Inferior parietal cortex (tissue), 1 donor: ENCODE data around the gene AMPD3.

Source experiments
- DNase-seq: peaks from one replicate; pipeline ENCODE4 v3.0.0-alpha.2; 2016; ENCODE audit errors: extremely low spot score

AMPD3 gene

GRCh38 chr11:10461276-10461790 lies 6.3 kb downstream of the AMPD3 start:
- DNase-seq = no peak

GRCh38 chr11:10462746-10463300 lies 7.8 kb downstream of the AMPD3 start:
- DNase-seq = no peak

DNA sequence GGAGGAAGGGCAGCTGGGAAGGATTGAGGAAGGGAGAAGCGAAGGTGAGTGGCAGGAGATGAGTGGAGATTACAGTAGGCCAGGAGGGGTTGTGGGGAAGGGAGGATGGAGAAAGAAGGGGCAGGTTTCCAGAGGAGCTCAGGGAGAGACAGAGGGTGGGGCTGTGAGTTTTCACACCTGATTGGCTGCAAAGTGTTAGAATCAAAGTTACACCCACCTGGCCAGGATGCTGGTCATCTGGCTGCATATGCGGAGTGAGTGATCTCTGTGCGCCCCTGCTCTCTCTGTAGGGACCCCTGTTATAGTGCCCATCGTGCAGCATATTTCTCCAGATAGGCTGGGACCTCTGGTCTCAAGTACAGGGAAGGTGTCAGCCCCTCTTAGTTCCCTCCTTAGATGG lies 18.3 kb downstream of the AMPD3 start:
- no peak for DNase-seq

DNA sequence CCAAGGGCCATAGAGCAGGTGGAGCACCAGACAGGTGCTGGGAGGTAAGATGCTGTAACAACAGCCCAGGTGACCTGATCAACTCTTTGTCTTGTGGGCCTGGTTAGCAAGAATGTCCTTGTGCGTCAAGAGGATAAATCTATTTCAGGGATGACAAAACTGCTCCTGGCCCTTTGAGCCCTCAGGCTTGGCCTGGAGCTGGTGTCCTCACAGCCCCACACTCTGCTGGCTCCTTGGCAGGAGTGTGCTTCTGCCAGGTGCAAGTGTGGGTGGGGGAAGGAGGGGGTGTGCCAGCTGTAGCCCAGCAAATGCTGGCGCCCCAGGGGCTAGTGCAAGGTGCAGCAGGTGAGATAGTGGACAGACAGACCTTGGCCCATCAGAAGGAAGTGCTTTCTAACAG lies 19.5 kb downstream of the AMPD3 start:
- no peak for DNase-seq

GRCh38 chr11:10476342-10476741 lies 21.3 kb downstream of the AMPD3 start:
- no peak for DNase-seq

DNA sequence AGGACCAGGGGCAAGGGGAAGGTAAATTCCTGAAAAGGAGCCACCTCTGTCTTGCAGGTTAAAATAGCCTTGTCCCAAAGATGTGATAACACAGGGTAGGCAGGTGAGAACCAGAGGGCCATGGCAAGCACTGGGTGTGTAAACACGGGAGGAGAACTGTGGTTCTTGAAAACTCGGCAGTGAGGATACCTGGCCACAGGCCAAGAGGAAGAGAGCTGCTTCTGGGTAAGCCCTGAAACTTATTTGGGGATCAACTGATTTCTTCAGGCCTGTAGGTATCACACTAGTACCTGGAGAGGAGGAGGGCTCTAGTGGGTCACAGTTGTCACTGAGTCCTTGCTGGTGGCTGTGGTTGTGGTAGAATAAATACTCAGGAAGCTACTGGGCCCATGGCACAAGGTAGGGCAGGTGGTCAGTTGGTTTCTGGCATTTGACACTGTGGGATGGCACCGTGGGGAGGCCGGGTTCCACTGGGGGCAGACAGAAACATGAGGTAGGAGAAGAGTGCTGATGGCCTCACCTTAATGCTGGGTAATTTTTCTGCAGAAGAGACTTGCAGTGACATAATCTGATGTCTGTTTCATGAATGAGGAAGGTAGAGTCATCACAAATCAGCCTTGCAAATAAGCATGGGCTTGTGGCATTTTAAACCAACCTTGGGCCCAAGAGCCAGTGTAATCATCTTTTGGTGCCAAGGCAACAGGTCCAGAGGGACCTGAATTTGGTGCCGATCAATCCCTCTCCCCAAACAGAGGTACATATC lies 22.0 kb downstream of the AMPD3 start:
- no peak for DNase-seq

- DNase-seq = no peak
These were observed 22.6 kb downstream of the AMPD3 start for GRCh38 chr11:10477690-10478046.

DNA sequence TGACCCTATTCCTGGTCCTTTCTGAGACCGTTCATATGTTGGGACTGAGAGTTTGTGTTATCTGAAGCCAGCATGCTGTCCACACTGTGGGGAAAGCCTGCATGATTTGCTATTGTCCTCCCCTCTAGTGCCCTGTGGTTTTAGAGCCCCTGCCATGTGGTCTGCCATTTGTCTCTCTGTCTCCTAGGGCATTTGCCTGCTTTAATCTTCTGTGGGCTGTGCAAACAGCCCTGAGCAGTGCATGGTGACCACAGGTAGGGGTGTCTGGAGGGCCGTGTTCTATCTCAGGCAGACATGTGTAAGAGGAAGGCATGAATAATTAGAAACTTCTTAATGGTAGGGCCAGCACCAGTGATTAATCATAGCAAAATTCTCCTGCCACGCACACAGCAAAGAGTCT lies 23.0 kb downstream of the AMPD3 start:
- DNase-seq = no peak

- no peak for DNase-seq
These were observed 23.8 kb downstream of the AMPD3 start for GRCh38 chr11:10478574-10479550.

GRCh38 chr11:10480026-10480425 lies 25.0 kb downstream of the AMPD3 start:
- DNase-seq = no peak

DNA sequence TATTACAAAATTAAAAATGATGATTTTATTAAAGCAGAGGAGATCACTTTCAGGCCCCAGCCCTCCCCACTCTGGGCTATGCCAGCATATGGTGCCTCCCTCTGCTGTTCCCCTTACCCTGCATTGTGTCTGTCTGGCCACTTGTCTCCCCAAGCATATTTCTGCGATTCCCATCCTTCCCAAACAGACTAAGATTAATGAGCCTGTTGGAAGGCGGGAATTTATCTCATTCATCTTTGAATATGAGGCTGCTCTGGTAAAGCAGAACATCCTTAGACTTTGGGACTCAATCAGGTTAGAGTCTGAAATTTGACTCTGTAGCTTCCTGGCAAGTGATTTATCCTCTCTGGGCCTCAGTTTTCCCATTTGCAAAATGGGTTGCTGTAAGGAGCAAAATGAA lies 25.7 kb downstream of the AMPD3 start:
- DNase-seq = no peak

DNA sequence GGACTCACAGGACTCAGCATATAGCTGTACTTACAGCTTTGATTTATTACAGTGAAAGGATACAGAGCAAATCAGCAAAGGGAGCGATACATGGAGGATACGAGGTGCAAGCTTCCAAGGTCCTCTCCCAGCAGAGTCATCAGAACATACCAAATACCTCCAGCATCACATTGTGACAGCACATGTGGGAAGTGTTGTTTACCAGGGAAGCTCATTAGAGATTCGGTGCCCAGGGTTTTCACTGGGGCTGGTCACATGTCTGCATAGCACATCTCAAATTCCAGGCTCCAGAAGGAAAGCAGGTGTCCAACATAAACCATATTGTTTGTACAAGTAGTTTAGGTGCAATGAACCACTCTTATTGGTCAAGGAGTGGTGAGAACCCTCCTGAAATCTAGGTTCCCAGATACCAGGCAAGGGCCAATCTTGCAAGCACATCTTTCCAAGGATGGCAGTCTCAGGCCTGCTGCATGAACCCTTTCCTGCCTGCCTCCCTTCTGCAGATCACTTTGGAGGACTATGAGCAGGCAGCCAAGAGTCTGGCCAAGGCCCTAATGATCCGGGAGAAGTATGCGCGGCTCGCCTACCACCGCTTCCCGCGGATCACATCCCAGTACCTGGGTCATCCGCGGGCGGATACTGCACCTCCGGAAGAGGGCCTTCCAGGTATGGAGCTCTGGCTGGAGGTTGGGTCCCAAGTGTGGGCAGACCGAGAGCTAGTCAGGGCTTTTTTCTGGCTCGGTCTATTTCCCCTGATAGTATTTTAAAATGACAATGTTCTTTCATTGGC lies 26.7 kb downstream of the AMPD3 start:
- no peak for DNase-seq

- no peak for DNase-seq
These were observed 28.1 kb downstream of the AMPD3 start for GRCh38 chr11:10483174-10483573.

GRCh38 chr11:10483584-10483983 lies 28.5 kb downstream of the AMPD3 start:
- no peak for DNase-seq

DNA sequence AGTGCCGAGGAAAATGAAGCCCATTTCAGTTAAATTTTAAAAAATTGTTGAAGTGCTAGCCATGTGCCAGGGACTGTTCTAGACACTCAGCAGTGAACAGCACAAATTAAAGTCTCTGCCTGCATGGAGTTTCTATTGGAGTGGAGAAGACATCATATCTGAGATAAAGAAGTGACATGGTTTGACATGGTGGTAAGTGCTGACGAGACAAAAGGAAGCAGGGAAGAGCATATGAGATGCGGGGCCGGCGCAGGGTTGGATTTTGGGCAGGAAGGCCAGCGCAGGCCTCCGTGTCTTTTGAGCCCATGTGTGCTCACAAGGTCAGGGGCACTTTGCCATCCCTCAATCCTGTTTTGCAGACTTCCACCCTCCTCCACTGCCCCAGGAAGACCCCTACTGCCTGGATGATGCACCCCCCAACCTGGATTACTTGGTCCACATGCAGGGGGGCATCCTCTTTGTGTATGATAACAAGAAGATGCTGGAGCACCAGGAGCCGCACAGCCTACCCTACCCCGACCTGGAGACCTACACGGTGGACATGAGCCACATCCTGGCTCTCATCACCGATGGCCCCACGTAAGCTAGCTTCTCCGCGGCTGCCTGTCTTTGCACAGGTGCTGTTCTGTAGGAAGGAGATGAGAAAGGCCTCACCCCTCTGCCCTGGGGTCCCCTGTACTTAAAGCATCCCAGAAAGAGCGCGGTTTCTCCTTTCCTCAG lies 29.6 kb downstream of the AMPD3 start:
- DNase-seq = no peak

GRCh38 chr11:10485646-10486045 lies 30.6 kb downstream of the AMPD3 start:
- DNase-seq = no peak

DNA sequence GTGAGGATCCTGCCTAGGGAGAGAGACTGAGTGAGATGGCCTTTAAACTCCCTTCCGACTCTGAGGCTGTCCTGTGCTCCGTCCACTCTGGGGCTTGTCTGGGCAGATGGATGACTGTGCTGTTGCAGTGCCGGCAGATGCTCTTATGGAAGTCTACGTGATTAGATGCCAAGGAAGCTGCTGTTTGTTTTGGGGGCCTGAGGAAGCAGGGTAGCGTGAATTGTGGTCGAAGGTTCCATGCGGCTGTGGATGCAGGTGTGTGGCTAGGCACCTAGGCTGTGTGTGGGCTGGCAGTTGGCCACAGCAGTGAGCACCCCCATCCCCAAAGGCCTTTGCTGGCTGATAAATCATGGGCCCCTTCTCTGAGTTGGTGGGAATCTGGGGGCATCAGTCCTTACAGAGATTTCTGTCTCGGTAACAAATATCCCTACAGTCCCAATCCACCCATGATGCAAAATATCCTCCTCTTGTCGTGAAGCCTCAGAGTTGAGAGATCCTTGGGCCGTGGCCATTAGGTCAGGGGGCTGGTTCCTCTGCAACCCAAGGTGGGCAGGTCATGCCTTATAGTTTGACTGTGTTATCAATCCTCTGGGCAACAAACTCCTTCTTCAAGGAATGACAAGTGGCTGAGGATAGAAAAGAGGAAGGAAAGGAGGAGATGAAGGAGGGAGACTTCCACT lies 31.2 kb downstream of the AMPD3 start:
- DNase-seq = no peak

GRCh38 chr11:10487002-10487647 lies 32.1 kb downstream of the AMPD3 start:
- DNase-seq = no peak

DNA sequence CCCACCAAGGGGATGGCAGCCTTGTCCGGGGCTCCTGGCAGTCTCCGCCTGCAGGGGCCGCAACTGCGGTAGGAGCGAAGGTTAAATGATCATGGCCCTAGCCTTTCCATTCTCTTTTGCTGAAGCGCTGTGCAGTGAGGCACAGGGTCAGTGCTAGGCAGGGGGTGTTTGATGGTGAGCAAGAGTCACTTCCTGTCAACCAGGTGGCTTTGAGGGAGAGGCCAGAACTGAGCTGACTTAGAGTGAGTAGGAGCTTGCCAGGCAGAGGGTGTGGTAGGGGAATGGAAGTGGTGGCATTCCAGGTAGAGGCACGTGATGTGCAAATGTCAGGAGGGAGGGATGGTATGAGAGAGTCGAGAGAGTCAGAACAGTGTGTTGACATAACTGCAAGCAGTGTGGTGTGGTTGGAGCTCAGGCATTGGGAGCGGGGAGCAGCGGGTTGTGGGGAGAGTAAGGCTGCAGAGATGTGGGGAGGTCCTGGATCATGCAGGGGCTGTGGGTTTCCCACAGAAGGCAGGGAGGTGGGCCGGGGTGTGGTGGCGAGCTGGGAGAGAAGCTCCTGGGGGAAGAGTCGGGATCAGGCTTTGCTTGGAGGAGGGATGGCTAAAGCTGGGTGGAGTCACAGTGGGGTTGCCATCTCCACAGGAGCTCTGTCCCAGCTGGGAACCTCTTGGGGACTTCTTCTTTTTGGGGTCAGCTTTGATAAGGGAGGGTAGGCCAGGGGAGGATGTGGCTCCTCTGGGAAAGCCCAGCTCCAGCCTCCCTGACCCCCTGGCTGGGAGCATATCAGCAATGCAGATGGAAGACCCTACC lies 33.3 kb downstream of the AMPD3 start:
- DNase-seq = no peak
